NCI-H226 (cell line): ENCODE results near the gene ARAP1.

Experiments
- DNase-seq: peaks from one replicate; pipeline ENCODE4 v3.0.0-alpha.2; 2015

The ARAP1 gene

GRCh38 chr11:72652873-72653630, 99.2 kb downstream of the ARAP1 start:
- no peak for DNase-seq

GRCh38 chr11:72652133-72652532, 100.1 kb downstream of the ARAP1 start:
- DNase-seq = no peak

GRCh38 chr11:72649215-72649976, 102.8 kb downstream of the ARAP1 start:
- DNase-seq = no peak

- DNase-seq = no peak
Observed at GRCh38 chr11:72648384-72649136, 103.6 kb downstream of the ARAP1 start.

- DNase-seq = no peak
Observed at GRCh38 chr11:72647882-72648281, 104.3 kb downstream of the ARAP1 start.

GRCh38 chr11:72646472-72646871, 105.7 kb downstream of the ARAP1 start:
- no peak for DNase-seq

GRCh38 chr11:72646024-72646423, 106.2 kb downstream of the ARAP1 start:
- DNase-seq = no peak

- DNase-seq = no peak
Observed at GRCh38 chr11:72643547-72643946, 108.7 kb downstream of the ARAP1 start.

- peak; percentile 69 for DNase-seq
Observed at GRCh38 chr11:72642884-72643522, 109.2 kb downstream of the ARAP1 start.

- no peak for DNase-seq
Observed at GRCh38 chr11:72642043-72642883, 109.9 kb downstream of the ARAP1 start.

GRCh38 chr11:72641522-72642042, 110.6 kb downstream of the ARAP1 start:
- no peak for DNase-seq

- no peak for DNase-seq
Observed at GRCh38 chr11:72639502-72640375, 112.5 kb downstream of the ARAP1 start.

- DNase-seq = no peak
Observed at GRCh38 chr11:72637926-72638325, 114.3 kb downstream of the ARAP1 start.

- DNase-seq = no peak
Observed at GRCh38 chr11:72637198-72637597, 115.0 kb downstream of the ARAP1 start.

- no peak for DNase-seq
Observed at GRCh38 chr11:72636376-72636775, 115.8 kb downstream of the ARAP1 start.

- DNase-seq = no peak
Observed at GRCh38 chr11:72635933-72636332, 116.3 kb downstream of the ARAP1 start.

GRCh38 chr11:72635309-72635915, 116.8 kb downstream of the ARAP1 start:
- DNase-seq = no peak
